Esophagus muscularis mucosa (tissue), 4 donors: Measurements from ENCODE around the gene MPPED1. TPM values are rescaled to one million over a fixed set of nuclear protein-coding genes. Genes with fewer than 3 reads are reported as not detected.

Experiments
- DNase-seq: peaks from one replicate; pipeline ENCODE4 v3.0.0-alpha.2; 2017; ENCODE audit errors: extremely low spot score
- H3K27ac ChIP-seq, 4 donors: fragments of 200-600 bp; sonication (generic); replicated peaks in 1 of 4; 1 replicate in 3 of 4; 2 replicates in 1 of 4; pipeline ENCODE4 v1.5.1; 2016 to 2019; ENCODE audit warnings: mild to moderate bottlenecking in 1 of 4
- H3K27me3 ChIP-seq, 4 donors: fragments of 200-600 bp; sonication (generic); one replicate each; pipeline versions ENCODE4 v1.5.1 to v1.6.0; 2016 to 2019
- H3K36me3 ChIP-seq, 4 donors: fragments of 200-600 bp; sonication (generic); one replicate each; pipeline ENCODE4 v1.5.1; 2016 to 2019
- H3K4me1 ChIP-seq, 4 donors: fragments of 200-600 bp; sonication (generic); one replicate each; pipeline ENCODE4 v1.5.1; 2016 to 2019
- H3K4me3 ChIP-seq, 4 donors: fragments of 200-600 bp; sonication (generic); 1 replicate in 2 of 4; 2 replicates in 2 of 4; pipeline ENCODE4 v1.5.1; 2016 to 2019; ENCODE audit warnings: mild to moderate bottlenecking in 4 of 4, moderate library complexity in 1 of 4
- H3K9me3 ChIP-seq, 4 donors: fragments of 200-600 bp; sonication (generic); 1 replicate in 3 of 4; 2 replicates in 1 of 4; pipeline ENCODE4 v1.5.1; 2016 to 2019
- EP300 ChIP-seq: sonication (generic); formaldehyde crosslinking; IDR thresholded peaks from one replicate; pipeline ENCODE4 v1.6.1; 2017; ENCODE audit warnings: antibody characterized with exemption
- POLR2A ChIP-seq: fragments of 450-650 bp; IDR thresholded peaks from one replicate; pipeline ENCODE4 v1.6.1; 2017; ENCODE audit warnings: antibody characterized with exemption, moderate library complexity, mild to moderate bottlenecking, low read depth
- POLR2AphosphoS5 ChIP-seq, 2 donors: sonication (generic); formaldehyde crosslinking; IDR thresholded peaks; one replicate each; pipeline ENCODE4 v1.6.1; 2017; ENCODE audit warnings: antibody characterized with exemption in 2 of 2
- WGBS: methylation state at CpG from one replicate; pipeline ENCODE4 v1.1.5; 2018; 5-methylcytosine and 5-hydroxymethylcytosine counted together
- intact Hi-C: fragments of 100-400 bp; cut with DNase I; formaldehyde crosslinking; loops from one replicate; pipeline ENCODE4 v1.15.1; 2023
- total RNA-seq, 4 donors: library from RNA; depleted of rRNA; stranded (reverse); fragments of >200 nt; gene quantifications; one replicate each; pipeline versions ENCODE4 v1.1.0 to v1.2.1, GENCODE V29; 2016
- TF ChIP-seq, protein P1 (sequence below), 3 experiments: fragments of 200-600 bp in 2 of 3; fragments of 450-650 bp in 1 of 3; sonication (generic) in 2 of 3; IDR thresholded peaks; one replicate each; pipeline ENCODE4 v1.5.1; 2017 to 2019; ENCODE audit warnings: antibody characterized with exemption in 3 of 3, mild to moderate bottlenecking in 2 of 3, moderate library complexity in 1 of 3

MPPED1 gene
- total RNA-seq, 4 donors from 2014 or later, result not detected

DNA sequence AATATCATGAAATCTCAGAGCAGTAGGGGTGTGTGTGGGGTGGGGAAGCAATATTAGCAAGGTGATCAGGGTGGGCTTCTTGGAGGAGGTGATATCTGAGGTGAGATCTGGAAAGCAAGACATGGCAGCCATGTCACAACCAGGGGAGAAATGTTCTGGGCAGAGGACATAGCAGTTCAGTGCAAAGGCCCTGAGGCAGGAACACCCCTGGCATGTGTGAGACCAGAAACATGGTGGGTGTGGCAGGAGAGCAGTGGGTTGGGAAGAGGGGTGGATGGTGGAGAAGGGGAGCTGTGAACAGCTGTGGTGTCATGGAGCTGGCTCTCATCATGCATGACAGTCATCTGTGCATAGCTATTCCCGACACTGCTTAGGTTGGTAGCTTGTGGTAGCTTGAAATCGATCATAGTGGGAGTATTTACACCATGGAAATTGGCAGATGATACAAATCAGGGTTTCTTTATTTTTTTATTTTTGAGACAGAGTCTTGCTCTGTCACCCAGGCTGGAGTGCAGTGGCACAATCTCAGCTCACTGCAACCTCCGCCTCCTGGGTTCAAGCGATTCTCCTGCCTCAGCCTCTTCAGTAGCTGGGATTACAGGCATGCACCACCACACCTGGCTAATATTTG is 17.9 kb upstream of the MPPED1 start:
- H3K9me3 ChIP-seq, result peaks cover 0 to 4% (median 0%) of the 10 kb centered on the region in 4 donors
- DNase-seq, result no peak
- peaks cover 0 to 20% (median 0%) of the 10 kb centered on the region in 4 donors for H3K27me3 ChIP-seq
- no peak overlapping the region for H3K27ac ChIP-seq
- no peaks in the 10 kb centered on the region for H3K4me1 ChIP-seq
- 97% methylated on average over 4 of the region's 4 CpGs for WGBS
- no peaks in the 10 kb centered on the region for H3K36me3 ChIP-seq
- TF ChIP-seq EP300 (no peak), POLR2AphosphoS5 (IDR thresholded peaks at IDR 0.05) (no peak)
- TF ChIP-seq, protein P1, sequence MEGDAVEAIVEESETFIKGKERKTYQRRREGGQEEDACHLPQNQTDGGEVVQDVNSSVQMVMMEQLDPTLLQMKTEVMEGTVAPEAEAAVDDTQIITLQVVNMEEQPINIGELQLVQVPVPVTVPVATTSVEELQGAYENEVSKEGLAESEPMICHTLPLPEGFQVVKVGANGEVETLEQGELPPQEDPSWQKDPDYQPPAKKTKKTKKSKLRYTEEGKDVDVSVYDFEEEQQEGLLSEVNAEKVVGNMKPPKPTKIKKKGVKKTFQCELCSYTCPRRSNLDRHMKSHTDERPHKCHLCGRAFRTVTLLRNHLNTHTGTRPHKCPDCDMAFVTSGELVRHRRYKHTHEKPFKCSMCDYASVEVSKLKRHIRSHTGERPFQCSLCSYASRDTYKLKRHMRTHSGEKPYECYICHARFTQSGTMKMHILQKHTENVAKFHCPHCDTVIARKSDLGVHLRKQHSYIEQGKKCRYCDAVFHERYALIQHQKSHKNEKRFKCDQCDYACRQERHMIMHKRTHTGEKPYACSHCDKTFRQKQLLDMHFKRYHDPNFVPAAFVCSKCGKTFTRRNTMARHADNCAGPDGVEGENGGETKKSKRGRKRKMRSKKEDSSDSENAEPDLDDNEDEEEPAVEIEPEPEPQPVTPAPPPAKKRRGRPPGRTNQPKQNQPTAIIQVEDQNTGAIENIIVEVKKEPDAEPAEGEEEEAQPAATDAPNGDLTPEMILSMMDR (IDR thresholded peaks at IDR 0.05), result no peak
- intact Hi-C loops, result no loop called here
- H3K4me3 ChIP-seq, result no peak overlapping the region

DNA sequence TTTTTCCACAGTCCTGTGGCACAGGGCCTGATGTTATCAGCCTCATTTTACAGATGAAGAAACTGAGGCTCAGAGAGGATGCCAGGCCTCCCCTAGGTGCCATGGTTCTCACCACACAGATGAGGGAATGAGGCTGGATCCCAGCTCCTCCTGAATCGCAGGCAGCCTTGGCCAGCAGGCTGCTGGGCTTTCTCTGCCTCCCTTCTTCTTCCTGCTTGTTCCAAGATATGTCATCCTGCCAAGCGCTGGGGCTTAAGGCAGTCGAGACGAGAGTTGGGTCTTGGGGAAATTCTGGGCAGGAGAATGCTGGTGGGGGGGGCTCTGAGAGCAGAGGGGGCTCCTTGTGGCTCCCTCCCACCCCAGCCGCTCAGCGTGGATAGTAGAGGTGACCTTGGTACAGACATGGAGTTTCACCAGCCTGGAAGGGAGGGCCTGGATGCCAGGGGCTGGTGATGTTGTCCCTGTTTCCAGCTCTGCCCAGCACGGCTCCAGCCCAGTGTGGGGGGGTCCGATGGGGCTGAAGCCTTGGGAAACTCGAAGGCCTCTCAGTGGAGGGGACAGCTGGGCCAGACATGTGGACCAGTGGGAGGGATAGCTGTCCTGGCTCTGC is 16.6 kb upstream of the MPPED1 start:
- DNase-seq, result no peak
- H3K27me3 ChIP-seq, result peaks cover 0 to 32% (median 0%) of the 10 kb centered on the region in 4 donors
- WGBS, result 59% methylated on average over 8 of the region's 9 CpGs
- no peak overlapping the region for H3K27ac ChIP-seq
- no peak for TF ChIP-seq EP300
- TF ChIP-seq, protein P1 (IDR thresholded peaks at IDR 0.05), result no peak
- no peak for TF ChIP-seq POLR2AphosphoS5 (IDR thresholded peaks at IDR 0.05)
- TF ChIP-seq POLR2A, result no peak
- peaks cover 0 to 4% (median 0%) of the 10 kb centered on the region in 4 donors for H3K9me3 ChIP-seq
- intact Hi-C loops, result no loop called here
- H3K4me1 ChIP-seq, result no peaks in the 10 kb centered on the region
- H3K36me3 ChIP-seq, result no peaks in the 10 kb centered on the region
- H3K4me3 ChIP-seq, result no peak overlapping the region

DNA sequence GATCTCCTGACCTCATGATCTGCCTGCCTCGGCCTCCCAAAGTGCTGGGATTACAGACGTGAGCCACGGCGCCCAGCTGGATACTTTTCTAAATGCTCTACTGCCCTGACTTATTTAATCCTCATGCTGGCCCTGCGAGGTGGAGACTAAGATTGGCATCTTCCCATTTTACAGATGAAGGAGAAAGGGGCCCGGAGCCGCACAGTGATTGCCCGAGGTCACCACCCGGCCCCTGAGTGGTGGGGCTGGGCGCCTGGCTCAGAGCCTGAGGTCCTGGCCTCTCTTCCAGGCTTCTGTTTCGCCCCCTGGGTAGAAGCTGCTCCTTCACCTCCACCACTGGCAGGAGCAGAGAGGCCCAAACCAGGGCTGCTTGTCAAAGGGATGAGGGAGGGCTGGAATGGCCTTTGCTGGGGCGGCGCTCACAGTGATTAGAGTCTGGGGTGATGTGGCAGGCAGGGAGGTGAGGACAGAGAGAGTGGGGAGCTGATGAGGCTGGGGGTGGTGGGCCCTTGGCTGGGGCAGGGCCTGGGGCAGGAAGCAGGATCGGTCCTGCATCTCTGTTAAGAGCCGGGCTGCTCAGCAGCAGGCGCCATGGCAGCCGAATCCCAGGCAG is 15.4 kb upstream of the MPPED1 start:
- 87% methylated on average over 15 of the region's 17 CpGs for WGBS
- Histone ChIP-seq H3K9me3 (peaks cover 0 to 4% (median 0%) of the 10 kb centered on the region in 4 donors), H3K27ac (no peak overlapping the region), H3K4me1 (no peaks in the 10 kb centered on the region), H3K36me3 (no peaks in the 10 kb centered on the region), H3K4me3 (no peak overlapping the region), H3K27me3 (peaks cover 0 to 39% (median 0%) of the 10 kb centered on the region in 4 donors)
- intact Hi-C loops, result no loop called here
- no peak for DNase-seq
- no peak for TF ChIP-seq POLR2A
- TF ChIP-seq, protein P1 (IDR thresholded peaks at IDR 0.05), result no peak
- TF ChIP-seq EP300, result no peak
- TF ChIP-seq POLR2AphosphoS5 (IDR thresholded peaks at IDR 0.05), result no peak

DNA sequence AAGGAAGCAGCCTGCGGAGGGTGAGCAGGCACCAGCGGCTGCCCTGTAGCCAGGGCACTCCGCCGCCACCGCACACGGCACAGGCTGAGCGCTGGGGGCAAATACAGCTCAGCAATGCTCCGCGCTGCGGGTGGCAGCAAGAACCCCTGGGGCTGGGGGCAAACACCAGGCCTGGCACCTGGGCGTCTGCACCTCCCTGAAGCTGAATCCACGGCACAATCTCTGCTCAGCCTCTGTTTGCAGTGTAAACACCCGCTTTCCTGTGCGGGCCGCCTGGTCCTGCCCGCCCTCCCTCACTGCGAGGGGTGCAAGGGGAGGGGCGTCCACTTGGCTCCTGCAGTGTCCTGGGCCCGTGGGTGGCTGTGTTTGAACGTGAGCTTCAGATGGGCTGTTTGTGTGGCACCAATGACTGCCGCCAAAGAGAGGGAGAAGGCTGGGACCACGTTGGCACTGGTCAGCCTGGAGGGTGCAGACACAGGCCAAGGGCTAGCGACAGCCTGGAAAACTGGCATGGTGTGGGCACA is 14.8 kb upstream of the MPPED1 start:
- WGBS, result 59% methylated on average over 11 of the region's 23 CpGs
- intact Hi-C loops, result no loop called here
- Histone ChIP-seq H3K4me1 (no peaks in the 10 kb centered on the region), H3K36me3 (no peaks in the 10 kb centered on the region), H3K27me3 (peaks cover 0 to 42% (median 0%) of the 10 kb centered on the region in 4 donors), H3K4me3 (no peak overlapping the region), H3K27ac (no peak overlapping the region), H3K9me3 (peaks cover 0 to 4% (median under 1%) of the 10 kb centered on the region in 4 donors)
- no peak for DNase-seq
- TF ChIP-seq, protein P1 (IDR thresholded peaks at IDR 0.05), result no peak
- TF ChIP-seq POLR2A (no peak), EP300 (no peak), POLR2AphosphoS5 (IDR thresholded peaks at IDR 0.05) (no peak)
